Testis (tissue), 2 donors: Measurements from ENCODE around the gene MYLK.

Experiments used
- CTCF ChIP-seq, 3 experiments: fragments of 450-650 bp in 2 of 3; fragments of 200-600 bp in 1 of 3; sonication (generic) in 1 of 3; IDR thresholded peaks; one replicate each; pipeline ENCODE4 v1.5.1; 2016 to 2019; ENCODE audit warnings: antibody characterized with exemption in 3 of 3, mild to moderate bottlenecking in 2 of 3, moderate library complexity in 1 of 3
- POLR2A ChIP-seq: fragments of 450-650 bp; IDR thresholded peaks from one replicate; pipeline ENCODE4 v1.6.1; 2017; ENCODE audit warnings: antibody characterized with exemption, mild to moderate bottlenecking, moderate library complexity

GRCh38 chr3:123805101-123805500, 79.0 kb downstream of the MYLK start:
- no peak for TF ChIP-seq CTCF (IDR thresholded peaks at IDR 0.05)
- TF ChIP-seq POLR2A: no peak
